HepG2 (cell line): ENCODE results near the gene TMC8. TPM values are rescaled to one million over a fixed set of nuclear protein-coding genes. Genes with fewer than 3 reads are reported as not detected.

ENCODE experiments used
- ATAC-seq: fragments of 200-7000 bp; cut with Tn5 transposase; 3 replicates; pipeline ENCODE4 v1.9.1; 2020; ENCODE audit warnings: mild to moderate bottlenecking, moderate library complexity
- BruUV-seq: library from RNA; stranded (reverse); fragments of 400-500 nt; replicated peaks from 2 replicates; lab custom pipeline; 2021; lab: Mats Ljungman, UMichigan
- CTCF ChIA-PET: fragments of 300-600 bp; formaldehyde crosslinking; extraction: SDS; loops from one replicate; lab custom pipeline; 2021; ENCODE audit warnings: low total read pairs, inconsistent platforms, low intra/inter-chr PET ratio; lab: Yijun Ruan, JAX
- POLR2A ChIA-PET: fragments of 350-600 bp; sonication (Branson Sonifier 250); formaldehyde crosslinking; loops from one replicate; lab custom pipeline; 2020; ENCODE audit warnings: antibody characterized with exemption, inconsistent platforms; lab: Yijun Ruan, JAX
- DNase-seq: peaks from one replicate; pipeline ENCODE4 v3.0.0-alpha.2; 2015; ENCODE audit warnings: low spot score
- FAIRE-seq: peaks from 3 replicates; lab custom pipeline; 2011; peaks lifted over from hg19 to GRCh38; lab: Jason Lieb, UNC
- H2AFZ ChIP-seq: one replicate; pipeline ENCODE4 v1.6.1; 2011; ENCODE audit warnings: low read length, inconsistent platforms
- H3K27ac ChIP-seq: fragments of 300-600 bp; 3 replicates; pipeline ENCODE4 v1.8.0; 2011; ENCODE audit warnings: mixed run types, mild to moderate bottlenecking, mixed read lengths, low read length, inconsistent platforms; ENCODE audit not compliant: insufficient read depth; ENCODE audit errors: extremely low read length
- H3K27me3 ChIP-seq, 2 experiments: fragments of 200-600 bp in 1 of 2; 2 replicates in 1 of 2; 3 replicates in 1 of 2; pipeline versions ENCODE4 v1.6.0 to v1.8.0; 2011; ENCODE audit warnings: low read length in 2 of 2, mild to moderate bottlenecking in 2 of 2, moderate library complexity in 2 of 2, inconsistent platforms in 1 of 2; ENCODE audit not compliant: insufficient read depth in 2 of 2, control insufficient read depth in 1 of 2
- H3K36me3 ChIP-seq, 2 experiments: fragments of 200-600 bp in 1 of 2; replicated peaks in 1 of 2; 2 replicates in 1 of 2; 3 replicates in 1 of 2; pipeline versions ENCODE4 v1.5.1 to v1.8.0; 2011; ENCODE audit warnings: low read length in 2 of 2, inconsistent platforms in 1 of 2; ENCODE audit not compliant: insufficient read depth in 2 of 2, control insufficient read depth in 1 of 2
- H3K4me1 ChIP-seq: 2 replicates; pipeline ENCODE4 v1.5.1; 2012; ENCODE audit warnings: low read length, inconsistent platforms; ENCODE audit not compliant: insufficient read depth
- H3K4me2 ChIP-seq: 2 replicates; pipeline ENCODE4 v1.6.0; 2011; ENCODE audit warnings: low read depth, low read length, inconsistent platforms
- H3K4me3 ChIP-seq, 3 experiments: fragments of 200-600 bp in 1 of 3; sonication (generic), shearing (Covaris generic) in 1 of 3; replicated peaks in 1 of 3; 2 replicates each; pipeline ENCODE4 v1.5.1; 2011 to 2016; ENCODE audit warnings: low read length in 3 of 3, inconsistent platforms in 2 of 3, low read depth in 2 of 3, mild to moderate bottlenecking in 2 of 3, control low read depth in 1 of 3, mixed read lengths in 1 of 3; ENCODE audit not compliant: insufficient read depth in 1 of 3
- H3K79me2 ChIP-seq: one replicate; pipeline ENCODE4 v1.6.1; 2011; ENCODE audit warnings: low read length, inconsistent platforms; ENCODE audit not compliant: insufficient read depth
- H3K9ac ChIP-seq: 2 replicates; pipeline ENCODE4 v1.6.0; 2011; ENCODE audit warnings: mild to moderate bottlenecking, low read depth, low read length, inconsistent platforms; ENCODE audit not compliant: insufficient read depth
- H3K9me3 ChIP-seq: 2 replicates; pipeline ENCODE4 v1.5.1; 2012; ENCODE audit warnings: mild to moderate bottlenecking, low read length
- H4K20me1 ChIP-seq: 2 replicates; pipeline ENCODE4 v1.6.0; 2011; ENCODE audit warnings: inconsistent platforms, mild to moderate bottlenecking, low read length, moderate library complexity; ENCODE audit not compliant: insufficient read depth
- CHCHD3 ChIP-seq: sonication (generic); formaldehyde crosslinking; IDR thresholded peaks from 2 replicates; pipeline ENCODE4 v1.8.0; 2022; ENCODE audit warnings: mild to moderate bottlenecking, missing genetic modification reagents, moderate library complexity
- EED ChIP-seq: sonication (generic); formaldehyde crosslinking; IDR thresholded peaks from 2 replicates; pipeline ENCODE4 v1.5.0; 2020; ENCODE audit warnings: mild to moderate bottlenecking, missing genetic modification reagents
- GZF1 ChIP-seq: sonication (generic); formaldehyde crosslinking; IDR thresholded peaks from 2 replicates; pipeline ENCODE4 v1.5.1; 2020; ENCODE audit warnings: mild to moderate bottlenecking, missing genetic modification reagents
- HNF4G ChIP-seq, 2 experiments: sonication (generic) in 1 of 2; formaldehyde crosslinking in 1 of 2; IDR thresholded peaks; 2 replicates each; pipeline versions ENCODE4 v1.4.0 to v1.6.1; 2011 to 2020; ENCODE audit warnings: borderline replicate concordance in 2 of 2, low read depth in 2 of 2, mild to moderate bottlenecking in 2 of 2, low read length in 1 of 2, missing genetic modification reagents in 1 of 2, moderate library complexity in 1 of 2
- MEIS2 ChIP-seq: sonication (generic); formaldehyde crosslinking; IDR thresholded peaks from 2 replicates; pipeline ENCODE4 v1.9.0; 2021; ENCODE audit warnings: mild to moderate bottlenecking, missing genetic modification reagents
- SCMH1 ChIP-seq: sonication (generic); formaldehyde crosslinking; IDR thresholded peaks from 2 replicates; pipeline ENCODE4 v1.9.0; 2021; ENCODE audit warnings: missing genetic modification reagents, mild to moderate bottlenecking, borderline replicate concordance
- SMAD9 ChIP-seq: sonication (generic); formaldehyde crosslinking; IDR thresholded peaks from 2 replicates; pipeline ENCODE4 v1.5.1; 2020; ENCODE audit warnings: mild to moderate bottlenecking, missing genetic modification reagents
- WIZ ChIP-seq: sonication (generic); formaldehyde crosslinking; IDR thresholded peaks from 2 replicates; pipeline ENCODE4 v1.5.1; 2020; ENCODE audit warnings: mild to moderate bottlenecking, missing genetic modification reagents
- ZNF17 ChIP-seq: sonication (generic); formaldehyde crosslinking; IDR thresholded peaks from 2 replicates; pipeline ENCODE4 v1.5.0; 2020; ENCODE audit warnings: mild to moderate bottlenecking, missing genetic modification reagents
- ZNF496 ChIP-seq: sonication (generic); formaldehyde crosslinking; IDR thresholded peaks from 2 replicates; pipeline ENCODE4 v1.8.1; 2023; ENCODE audit warnings: mild to moderate bottlenecking, moderate library complexity, missing genetic modification reagents; ENCODE audit not compliant: insufficient replicate concordance
- ZNF607 ChIP-seq: sonication (generic); formaldehyde crosslinking; IDR thresholded peaks from 2 replicates; pipeline ENCODE4 v1.5.1; 2020; ENCODE audit warnings: missing genetic modification reagents, mild to moderate bottlenecking, borderline replicate concordance
- ZNF7 ChIP-seq: IDR thresholded peaks from 2 replicates; pipeline ENCODE4 v1.6.1; 2016; ENCODE audit warnings: missing biosample characterization, missing genetic modification reagents
- ZSCAN12 ChIP-seq: sonication (generic); formaldehyde crosslinking; IDR thresholded peaks from 2 replicates; pipeline ENCODE4 v1.9.0; 2021; ENCODE audit warnings: mild to moderate bottlenecking, missing genetic modification reagents
- WGBS: methylation state at CpG from one replicate; pipeline ENCODE4 v1.1.6; 2017; ENCODE audit warnings: low lambda C conversion rate; 5-methylcytosine and 5-hydroxymethylcytosine counted together
- in situ Hi-C: cut with HindIII; loops from 2 replicates; pipeline ENCODE4 v1.10.0; 2017; ENCODE audit warnings: low pct_unique_long_range_greater_than_20kb; ENCODE audit not compliant: extremely low pct_ligation_motif_present
- intact Hi-C: fragments of 100-400 bp; cut with micrococcal nuclease; formaldehyde crosslinking; loops from one replicate; pipeline ENCODE4 v1.10.0; 2022; ENCODE audit not compliant: unreplicated experiment
- polyA plus RNA-seq, 8 experiments: library from polyadenylated mRNA; depleted of rRNA in 3 of 8; stranded (reverse) in 7 of 8; unstranded in 1 of 8; fragments of >200 nt; fragmentation: Illumina TruSeq in 4 of 8; extraction: Trizol in 4 of 8; gene quantifications; 2 replicates each; pipeline versions ENCODE4 v1.2.1 to v1.2.3, GENCODE V29; 2011 to 2016; ENCODE audit warnings: low read depth in 4 of 8, missing spikeins in 1 of 8, mixed read lengths in 1 of 8; ENCODE audit not compliant: insufficient read depth in 1 of 8
- total RNA-seq, 5 experiments: library from RNA; depleted of rRNA; stranded (reverse); fragments of >200 nt; fragmentation: Illumina TruSeq; extraction: Trizol; gene quantifications; 2 replicates each; pipeline ENCODE4 v1.2.3, GENCODE V29; 2016; ENCODE audit warnings: low read depth in 1 of 5
- TF ChIP-seq, protein P1 (sequence below): sonication (generic); formaldehyde crosslinking; IDR thresholded peaks from 2 replicates; pipeline ENCODE4 v1.4.0; 2020; ENCODE audit warnings: mild to moderate bottlenecking, missing genetic modification reagents
- TF ChIP-seq, protein P2 (sequence below): sonication (generic); formaldehyde crosslinking; IDR thresholded peaks from 2 replicates; pipeline ENCODE4 v1.4.0; 2020; ENCODE audit warnings: missing genetic modification reagents, mild to moderate bottlenecking, borderline replicate concordance
- TF ChIP-seq, protein P3 (sequence below): sonication (generic); formaldehyde crosslinking; IDR thresholded peaks from 2 replicates; pipeline ENCODE4 v1.5.1; 2020; ENCODE audit warnings: missing genetic modification reagents, mild to moderate bottlenecking, borderline replicate concordance
- TF ChIP-seq, protein P4 (sequence below): IDR thresholded peaks from 2 replicates; pipeline ENCODE4 v1.6.1; 2016; ENCODE audit warnings: low read depth, borderline replicate concordance

The TMC8 gene
- total and polyA plus RNA-seq, 2 of the 13 experiments (the other 11 are each of a cell fraction or from before 2014, with no cell fraction given) = 0.53 to 7.8 TPM

DNA sequence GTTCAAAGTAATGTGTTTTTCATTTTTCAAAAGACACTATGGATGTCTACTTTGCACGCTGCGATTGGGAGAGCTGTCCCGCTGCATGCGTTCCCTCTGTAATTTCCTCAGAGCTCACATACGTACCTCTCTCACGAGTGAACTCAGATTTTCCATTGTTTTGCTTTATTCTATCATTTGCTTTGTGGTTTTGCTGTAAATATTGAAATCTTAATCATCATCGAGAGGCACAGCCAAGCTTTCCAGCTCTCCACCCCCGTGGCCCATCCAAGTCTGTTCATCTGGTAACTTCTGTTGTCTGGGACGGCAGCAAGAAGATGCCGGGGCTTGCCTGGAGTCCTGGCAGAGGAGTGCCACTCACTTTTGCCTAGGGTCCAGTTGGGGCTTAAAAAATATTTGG lies 23.1 kb upstream of the TMC8 start:
- Histone ChIP-seq H4K20me1 (0 out of 2 replicates have a peak, but pooled peaks cover 2% of the 10 kb centered on the region), H3K36me3 (peaks cover 8 to 28% of the 10 kb centered on the region in 2 experiments), H3K4me1 (peaks cover 35% of the 10 kb centered on the region), H3K9ac (no peak overlapping the region), H3K27ac (no peak overlapping the region), H3K27me3 (no peaks in the 10 kb centered on the region), H3K4me3 (no peak overlapping the region), H3K79me2 (no peaks in the 10 kb centered on the region), H3K4me2 (no peak overlapping the region), H2AFZ (no peak overlapping the region), H3K9me3 (no peaks in the 10 kb centered on the region)
- 93% methylated on average over 10 of the region's 10 CpGs for WGBS
- no peak for DNase-seq
- TF ChIP-seq ZNF17 (CRISPR knock-in tag) (no peak), GZF1 (CRISPR knock-in tag) (no peak), MEIS2 (no peak), CHCHD3 (no peak), SMAD9 (no peak), ZSCAN12 (no peak), ZNF607 (CRISPR knock-in tag) (no peak), HNF4G (IDR thresholded peaks at IDR 0.05; ENCODE audit: borderline replicate concordance, low read depth, low read length) (no peak), HNF4G (CRISPR knock-in tag; IDR thresholded peaks at IDR 0.05; ENCODE audit: borderline replicate concordance, low read depth) (no peak), SCMH1 (CRISPR knock-in tag) (no peak), WIZ (CRISPR knock-in tag) (no peak), EED (CRISPR knock-in tag) (no peak), ZNF496 (CRISPR knock-in tag) (no peak), ZNF7 (no peak)
- TF ChIP-seq, protein P1, sequence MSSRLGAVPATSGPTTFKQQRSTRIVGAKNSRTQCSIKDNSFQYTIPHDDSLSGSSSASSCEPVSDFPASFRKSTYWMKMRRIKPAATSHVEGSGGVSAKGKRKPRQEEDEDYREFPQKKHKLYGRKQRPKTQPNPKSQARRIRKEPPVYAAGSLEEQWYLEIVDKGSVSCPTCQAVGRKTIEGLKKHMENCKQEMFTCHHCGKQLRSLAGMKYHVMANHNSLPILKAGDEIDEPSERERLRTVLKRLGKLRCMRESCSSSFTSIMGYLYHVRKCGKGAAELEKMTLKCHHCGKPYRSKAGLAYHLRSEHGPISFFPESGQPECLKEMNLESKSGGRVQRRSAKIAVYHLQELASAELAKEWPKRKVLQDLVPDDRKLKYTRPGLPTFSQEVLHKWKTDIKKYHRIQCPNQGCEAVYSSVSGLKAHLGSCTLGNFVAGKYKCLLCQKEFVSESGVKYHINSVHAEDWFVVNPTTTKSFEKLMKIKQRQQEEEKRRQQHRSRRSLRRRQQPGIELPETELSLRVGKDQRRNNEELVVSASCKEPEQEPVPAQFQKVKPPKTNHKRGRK (CRISPR knock-in tag) = no peak
- TF ChIP-seq, protein P2, sequence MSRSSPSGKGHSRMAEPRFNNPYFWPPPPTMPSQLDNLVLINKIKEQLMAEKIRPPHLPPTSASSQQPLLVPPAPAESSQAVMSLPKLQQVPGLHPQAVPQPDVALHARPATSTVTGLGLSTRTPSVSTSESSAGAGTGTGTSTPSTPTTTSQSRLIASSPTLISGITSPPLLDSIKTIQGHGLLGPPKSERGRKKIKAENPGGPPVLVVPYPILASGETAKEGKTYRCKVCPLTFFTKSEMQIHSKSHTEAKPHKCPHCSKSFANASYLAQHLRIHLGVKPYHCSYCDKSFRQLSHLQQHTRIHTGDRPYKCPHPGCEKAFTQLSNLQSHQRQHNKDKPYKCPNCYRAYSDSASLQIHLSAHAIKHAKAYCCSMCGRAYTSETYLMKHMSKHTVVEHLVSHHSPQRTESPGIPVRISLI = no peak
- TF ChIP-seq, protein P3, sequence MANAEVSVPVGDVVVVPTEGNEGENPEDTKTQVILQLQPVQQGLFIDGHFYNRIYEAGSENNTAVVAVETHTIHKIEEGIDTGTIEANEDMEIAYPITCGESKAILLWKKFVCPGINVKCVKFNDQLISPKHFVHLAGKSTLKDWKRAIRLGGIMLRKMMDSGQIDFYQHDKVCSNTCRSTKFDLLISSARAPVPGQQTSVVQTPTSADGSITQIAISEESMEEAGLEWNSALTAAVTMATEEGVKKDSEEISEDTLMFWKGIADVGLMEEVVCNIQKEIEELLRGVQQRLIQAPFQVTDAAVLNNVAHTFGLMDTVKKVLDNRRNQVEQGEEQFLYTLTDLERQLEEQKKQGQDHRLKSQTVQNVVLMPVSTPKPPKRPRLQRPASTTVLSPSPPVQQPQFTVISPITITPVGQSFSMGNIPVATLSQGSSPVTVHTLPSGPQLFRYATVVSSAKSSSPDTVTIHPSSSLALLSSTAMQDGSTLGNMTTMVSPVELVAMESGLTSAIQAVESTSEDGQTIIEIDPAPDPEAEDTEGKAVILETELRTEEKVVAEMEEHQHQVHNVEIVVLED = no peak
- TF ChIP-seq, protein P4, sequence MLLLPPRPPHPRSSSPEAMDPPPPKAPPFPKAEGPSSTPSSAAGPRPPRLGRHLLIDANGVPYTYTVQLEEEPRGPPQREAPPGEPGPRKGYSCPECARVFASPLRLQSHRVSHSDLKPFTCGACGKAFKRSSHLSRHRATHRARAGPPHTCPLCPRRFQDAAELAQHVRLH (CRISPR knock-in tag) = no peak
- ChIA-PET POLR2A (no interaction called here), CTCF (no interaction called here)
- BruUV-seq = no TSS peak
- FAIRE-seq = no peak
- no peak for ATAC-seq
- intact Hi-C loops (no loop called here), in situ Hi-C loops (no loop called here)
